ENCODE measurements around the gene GPRC5D.

Gene GPRC5D

GRCh38 chr12:12898911-12899511 lies 53.0 kb downstream of the GPRC5D start:
- H3K79me1 ChIP-seq (ENCODE audit: low read depth, low read length) = no peaks in the 10 kb centered on the region
- WGBS, 2 donors (ENCODE audit: extremely low coverage in 2 of 2, insufficient read length in 2 of 2, insufficient replicate concordance in 1 of 2) = no CpG with 5 or more reads among the region's 8 CpGs
- H3K14ac ChIP-seq (ENCODE audit: low read length) = no peak overlapping the region
- no peak overlapping the region for H2BK12ac ChIP-seq (ENCODE audit: low read length)
- H3K27me3 ChIP-seq (ENCODE audit: control insufficient read depth in 3 of 3, insufficient read depth in 3 of 3, low read depth in 1 of 3, low read length in 3 of 3) = peaks cover 0 to 41% (median 0%) of the 10 kb centered on the region in 3 experiments
- no peak overlapping the region for H3K23ac ChIP-seq (ENCODE audit: low read depth, low read length, poor library complexity)
- no peak overlapping the region for H2BK15ac ChIP-seq (ENCODE audit: low read length)
- DNase-seq (ENCODE audit: low spot score) = no peak
- no peak overlapping the region for H3K27ac ChIP-seq (replicated peaks; ENCODE audit: low read length)
- no peak overlapping the region for H3K4me3 ChIP-seq (ENCODE audit: low read length in 2 of 2)
- H3K4ac ChIP-seq (ENCODE audit: low read length) = no peak overlapping the region
- H3K4me1 ChIP-seq (ENCODE audit: control insufficient read depth in 2 of 2, insufficient read depth in 1 of 2, low read depth in 1 of 2, low read length in 2 of 2) = no peaks in the 10 kb centered on the region
- H2AFZ ChIP-seq (ENCODE audit: low read length) = no peak overlapping the region
- no peak overlapping the region for H2BK120ac ChIP-seq (ENCODE audit: low read depth, low read length)
- no peak overlapping the region for H2BK5ac ChIP-seq (ENCODE audit: low read length)
- H3K9ac ChIP-seq (ENCODE audit: low read depth, low read length, poor library complexity) = no peak overlapping the region
- H4K91ac ChIP-seq (ENCODE audit: low read depth, low read length, poor library complexity) = no peak overlapping the region
- no peaks in the 10 kb centered on the region for H3K36me3 ChIP-seq (replicated peaks in 1 of 2; ENCODE audit: control insufficient read depth in 2 of 2, insufficient read depth in 2 of 2, low read length in 2 of 2)
- H3K9me3 ChIP-seq (replicated peaks in 1 of 2; ENCODE audit: control insufficient read depth in 2 of 2, insufficient read depth in 1 of 2, low read depth in 1 of 2, low read length in 2 of 2) = no peaks in the 10 kb centered on the region
- no peak overlapping the region for H4K8ac ChIP-seq (ENCODE audit: low read depth, low read length)
- H2AK5ac ChIP-seq (ENCODE audit: low read depth, low read length) = no peak overlapping the region
- H3K18ac ChIP-seq (ENCODE audit: low read length) = no peak overlapping the region
- H3K4me2 ChIP-seq (ENCODE audit: insufficient read depth, low read length, poor library complexity, severe bottlenecking) = no peak overlapping the region

- Histone ChIP-seq H3K4me1 (ENCODE audit: control insufficient read depth in 2 of 2, insufficient read depth in 1 of 2, low read depth in 1 of 2, low read length in 2 of 2) (no peaks in the 10 kb centered on the region), H2BK5ac (ENCODE audit: low read length) (no peak overlapping the region), H2AK5ac (ENCODE audit: low read depth, low read length) (no peak overlapping the region), H2BK15ac (ENCODE audit: low read length) (no peak overlapping the region), H4K91ac (ENCODE audit: low read depth, low read length, poor library complexity) (no peak overlapping the region), H3K79me1 (ENCODE audit: low read depth, low read length) (no peaks in the 10 kb centered on the region), H3K27ac (replicated peaks; ENCODE audit: low read length) (no peak overlapping the region), H3K23ac (ENCODE audit: low read depth, low read length, poor library complexity) (no peak overlapping the region), H2AFZ (ENCODE audit: low read length) (no peak overlapping the region), H3K36me3 (replicated peaks in 1 of 2; ENCODE audit: control insufficient read depth in 2 of 2, insufficient read depth in 2 of 2, low read length in 2 of 2) (no peaks in the 10 kb centered on the region), H3K18ac (ENCODE audit: low read length) (no peak overlapping the region), H3K9ac (ENCODE audit: low read depth, low read length, poor library complexity) (no peak overlapping the region), H2BK120ac (ENCODE audit: low read depth, low read length) (no peak overlapping the region), H3K4me3 (ENCODE audit: low read length in 2 of 2) (no peak overlapping the region), H3K27me3 (ENCODE audit: control insufficient read depth in 3 of 3, insufficient read depth in 3 of 3, low read depth in 1 of 3, low read length in 3 of 3) (peaks cover 0 to 37% (median 0%) of the 10 kb centered on the region in 3 experiments), H3K4ac (ENCODE audit: low read length) (no peak overlapping the region), H4K8ac (ENCODE audit: low read depth, low read length) (no peak overlapping the region), H3K14ac (ENCODE audit: low read length) (no peak overlapping the region), H3K4me2 (ENCODE audit: insufficient read depth, low read length, poor library complexity, severe bottlenecking) (no peak overlapping the region), H3K9me3 (replicated peaks in 1 of 2; ENCODE audit: control insufficient read depth in 2 of 2, insufficient read depth in 1 of 2, low read depth in 1 of 2, low read length in 2 of 2) (no peaks in the 10 kb centered on the region), H2BK12ac (ENCODE audit: low read length) (no peak overlapping the region)
- no peak for DNase-seq (ENCODE audit: low spot score)
- no CpG with 5 or more reads among the region's 9 CpGs for WGBS, 2 donors (ENCODE audit: extremely low coverage in 2 of 2, insufficient read length in 2 of 2, insufficient replicate concordance in 1 of 2)
Measured at GRCh38 chr12:12898136-12898717, 53.7 kb downstream of the GPRC5D start.

- Histone ChIP-seq H2AK5ac (ENCODE audit: low read depth, low read length) (no peak overlapping the region), H3K36me3 (replicated peaks in 1 of 2; ENCODE audit: control insufficient read depth in 2 of 2, insufficient read depth in 2 of 2, low read length in 2 of 2) (no peaks in the 10 kb centered on the region), H3K18ac (ENCODE audit: low read length) (no peak overlapping the region), H2BK15ac (ENCODE audit: low read length) (no peak overlapping the region), H2BK120ac (ENCODE audit: low read depth, low read length) (no peak overlapping the region), H4K91ac (ENCODE audit: low read depth, low read length, poor library complexity) (no peak overlapping the region), H4K8ac (ENCODE audit: low read depth, low read length) (no peak overlapping the region), H3K23ac (ENCODE audit: low read depth, low read length, poor library complexity) (no peak overlapping the region), H3K4me3 (ENCODE audit: low read length in 2 of 2) (no peak overlapping the region), H2AFZ (ENCODE audit: low read length) (no peak overlapping the region), H3K14ac (ENCODE audit: low read length) (no peak overlapping the region), H3K79me1 (ENCODE audit: low read depth, low read length) (no peaks in the 10 kb centered on the region), H3K9me3 (replicated peaks in 1 of 2; ENCODE audit: control insufficient read depth in 2 of 2, insufficient read depth in 1 of 2, low read depth in 1 of 2, low read length in 2 of 2) (no peaks in the 10 kb centered on the region), H3K4me1 (ENCODE audit: control insufficient read depth in 2 of 2, insufficient read depth in 1 of 2, low read depth in 1 of 2, low read length in 2 of 2) (no peaks in the 10 kb centered on the region), H3K4me2 (ENCODE audit: insufficient read depth, low read length, poor library complexity, severe bottlenecking) (no peak overlapping the region), H2BK12ac (ENCODE audit: low read length) (no peak overlapping the region), H3K27ac (replicated peaks; ENCODE audit: low read length) (no peak overlapping the region), H2BK5ac (ENCODE audit: low read length) (no peak overlapping the region), H3K27me3 (ENCODE audit: control insufficient read depth in 3 of 3, insufficient read depth in 3 of 3, low read depth in 1 of 3, low read length in 3 of 3) (peaks cover 0 to 46% (median 7%) of the 10 kb centered on the region in 3 experiments), H3K4ac (ENCODE audit: low read length) (no peak overlapping the region), H3K9ac (ENCODE audit: low read depth, low read length, poor library complexity) (no peak overlapping the region)
- whole genome bisulfite sequencing, 2 donors (ENCODE audit: extremely low coverage in 2 of 2, insufficient read length in 2 of 2, insufficient replicate concordance in 1 of 2) = no CpG with 5 or more reads among the region's 6 CpGs
- no peak for DNase-seq (ENCODE audit: low spot score)
Measured at GRCh38 chr12:12897302-12897701, 54.7 kb downstream of the GPRC5D start.

- no peak overlapping the region for H3K18ac ChIP-seq (ENCODE audit: low read length)
- no peak for DNase-seq (ENCODE audit: low spot score)
- H2AFZ ChIP-seq (ENCODE audit: low read length) = no peak overlapping the region
- H3K27ac ChIP-seq (replicated peaks; ENCODE audit: low read length) = no peak overlapping the region
- H3K23ac ChIP-seq (ENCODE audit: low read depth, low read length, poor library complexity) = no peak overlapping the region
- H2BK15ac ChIP-seq (ENCODE audit: low read length) = no peak overlapping the region
- no peak overlapping the region for H4K8ac ChIP-seq (ENCODE audit: low read depth, low read length)
- no peak overlapping the region for H3K4ac ChIP-seq (ENCODE audit: low read length)
- H2BK120ac ChIP-seq (ENCODE audit: low read depth, low read length) = no peak overlapping the region
- WGBS, 2 donors (ENCODE audit: extremely low coverage in 2 of 2, insufficient read length in 2 of 2, insufficient replicate concordance in 1 of 2) = no CpG with 5 or more reads among the region's 2 CpGs
- no peak overlapping the region for H2BK12ac ChIP-seq (ENCODE audit: low read length)
- H3K9ac ChIP-seq (ENCODE audit: low read depth, low read length, poor library complexity) = no peak overlapping the region
- H3K4me2 ChIP-seq (ENCODE audit: insufficient read depth, low read length, poor library complexity, severe bottlenecking) = no peak overlapping the region
- H3K27me3 ChIP-seq (ENCODE audit: control insufficient read depth in 3 of 3, insufficient read depth in 3 of 3, low read depth in 1 of 3, low read length in 3 of 3) = peaks cover 5 to 52% (median 18%) of the 10 kb centered on the region in 3 experiments
- no peaks in the 10 kb centered on the region for H3K36me3 ChIP-seq (replicated peaks in 1 of 2; ENCODE audit: control insufficient read depth in 2 of 2, insufficient read depth in 2 of 2, low read length in 2 of 2)
- H3K14ac ChIP-seq (ENCODE audit: low read length) = no peak overlapping the region
- no peak overlapping the region for H2BK5ac ChIP-seq (ENCODE audit: low read length)
- H2AK5ac ChIP-seq (ENCODE audit: low read depth, low read length) = no peak overlapping the region
- no peak overlapping the region for H4K91ac ChIP-seq (ENCODE audit: low read depth, low read length, poor library complexity)
- H3K79me1 ChIP-seq (ENCODE audit: low read depth, low read length) = no peaks in the 10 kb centered on the region
- no peak overlapping the region for H3K4me3 ChIP-seq (ENCODE audit: low read length in 2 of 2)
- H3K4me1 ChIP-seq (ENCODE audit: control insufficient read depth in 2 of 2, insufficient read depth in 1 of 2, low read depth in 1 of 2, low read length in 2 of 2) = peaks cover 0 to 1% of the 10 kb centered on the region in 2 donors
- H3K9me3 ChIP-seq (replicated peaks in 1 of 2; ENCODE audit: control insufficient read depth in 2 of 2, insufficient read depth in 1 of 2, low read depth in 1 of 2, low read length in 2 of 2) = no peaks in the 10 kb centered on the region
Measured at GRCh38 chr12:12896260-12896659, 55.7 kb downstream of the GPRC5D start.
